ENCODE results near the gene TUBGCP2.

Gene TUBGCP2

GRCh38 chr10:133274751-133275683, 33.7 kb downstream of the TUBGCP2 start:
- H3K36me3 ChIP-seq (ENCODE audit: insufficient read depth, low read length), result no peaks in the 10 kb centered on the region
- no peak for DNase-seq (ENCODE audit: low read depth, low spot score)
- no peak overlapping the region for H3K4me3 ChIP-seq
- no peak overlapping the region for H3K9ac ChIP-seq (ENCODE audit: insufficient read length)
- H3K27ac ChIP-seq, result no peak overlapping the region
- TF ChIP-seq FOXP2 (optimal IDR thresholded peaks at IDR 0.05; ENCODE audit: control extremely low read depth, extremely low read length, insufficient read depth), result no peak
- no peak for TF ChIP-seq POLR2AphosphoS5 (IDR thresholded peaks at IDR 0.05; ENCODE audit: borderline replicate concordance, low read depth, low read length)
- no peak for TF ChIP-seq EZH2 (IDR thresholded peaks at IDR 0.05)
- H3K9me3 ChIP-seq (ENCODE audit: low read depth, low read length), result no peaks in the 10 kb centered on the region

DNA sequence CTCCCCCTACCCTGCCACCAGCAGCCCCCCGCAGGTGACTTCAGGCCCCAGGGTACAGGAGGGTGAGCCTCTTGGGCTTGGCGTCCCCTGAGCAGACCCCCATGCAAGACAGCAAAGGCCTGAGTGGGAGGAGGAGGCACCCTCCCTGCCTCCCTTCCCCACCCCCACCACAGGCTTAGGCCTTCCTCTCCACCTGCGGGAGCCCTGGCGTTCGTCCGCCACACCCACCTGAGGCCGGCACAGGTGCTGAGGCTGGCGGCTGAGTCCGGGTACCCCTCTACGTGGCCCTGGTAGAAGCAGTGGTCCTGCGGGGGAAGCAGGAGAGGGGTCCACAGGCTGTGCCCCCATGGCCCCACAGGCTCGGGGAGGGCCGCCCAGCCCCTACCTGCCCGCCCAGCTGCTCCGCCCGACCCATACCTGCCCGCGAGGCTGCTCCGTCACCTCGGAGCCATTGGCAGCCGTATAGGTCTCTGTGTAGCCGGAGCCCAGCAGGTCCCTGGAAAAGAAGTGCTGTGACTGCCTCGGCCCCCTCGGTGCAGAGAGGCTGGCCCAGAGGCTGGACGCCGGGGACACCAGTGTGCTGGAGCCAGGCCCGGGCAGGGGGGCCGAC, 35.0 kb downstream of the TUBGCP2 start:
- no peaks in the 10 kb centered on the region for H3K9me3 ChIP-seq (ENCODE audit: low read depth, low read length)
- no peak for TF ChIP-seq FOXP2 (optimal IDR thresholded peaks at IDR 0.05; ENCODE audit: control extremely low read depth, extremely low read length, insufficient read depth)
- TF ChIP-seq EZH2 (IDR thresholded peaks at IDR 0.05), result no peak
- no peak for TF ChIP-seq POLR2AphosphoS5 (IDR thresholded peaks at IDR 0.05; ENCODE audit: borderline replicate concordance, low read depth, low read length)
- no peak overlapping the region for H3K9ac ChIP-seq (ENCODE audit: insufficient read length)
- no peak for DNase-seq (ENCODE audit: low read depth, low spot score)
- no peak overlapping the region for H3K4me3 ChIP-seq
- no peak overlapping the region for H3K27ac ChIP-seq
- no peaks in the 10 kb centered on the region for H3K36me3 ChIP-seq (ENCODE audit: insufficient read depth, low read length)

DNA sequence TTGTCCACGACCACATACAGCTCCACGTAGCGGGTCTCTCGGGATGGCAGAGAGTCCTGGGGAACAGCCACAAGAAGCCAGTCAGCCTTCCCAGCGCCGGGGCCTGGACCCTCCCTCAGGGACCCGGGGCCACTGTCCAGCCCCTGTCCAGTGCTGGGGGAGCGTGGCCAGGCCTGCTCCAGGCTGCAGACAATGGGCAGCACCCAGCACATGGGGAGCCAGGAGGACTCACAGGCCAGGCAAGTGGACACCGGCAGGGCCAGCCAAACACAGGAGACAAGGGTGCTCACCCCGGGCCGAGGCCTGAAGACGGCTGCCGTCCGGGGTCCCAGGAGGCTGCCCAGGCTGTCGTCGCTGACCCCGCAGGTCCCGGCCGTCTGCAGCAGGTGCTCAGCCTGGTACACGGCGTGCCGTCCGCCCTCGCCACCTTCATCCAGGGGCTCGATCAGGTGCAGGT, 35.7 kb downstream of the TUBGCP2 start:
- no peak for DNase-seq (ENCODE audit: low read depth, low spot score)
- Histone ChIP-seq H3K9ac (ENCODE audit: insufficient read length) (no peak overlapping the region), H3K27ac (no peak overlapping the region), H3K4me3 (no peak overlapping the region), H3K36me3 (ENCODE audit: insufficient read depth, low read length) (no peaks in the 10 kb centered on the region), H3K9me3 (ENCODE audit: low read depth, low read length) (no peaks in the 10 kb centered on the region)
- TF ChIP-seq EZH2 (IDR thresholded peaks at IDR 0.05) (no peak), FOXP2 (optimal IDR thresholded peaks at IDR 0.05; ENCODE audit: control extremely low read depth, extremely low read length, insufficient read depth) (no peak), POLR2AphosphoS5 (IDR thresholded peaks at IDR 0.05; ENCODE audit: borderline replicate concordance, low read depth, low read length) (no peak)

- no peak for DNase-seq (ENCODE audit: low read depth, low spot score)
- no peaks in the 10 kb centered on the region for H3K9me3 ChIP-seq (ENCODE audit: low read depth, low read length)
- no peak for TF ChIP-seq FOXP2 (optimal IDR thresholded peaks at IDR 0.05; ENCODE audit: control extremely low read depth, extremely low read length, insufficient read depth)
- TF ChIP-seq EZH2 (IDR thresholded peaks at IDR 0.05), result no peak
- TF ChIP-seq POLR2AphosphoS5 (IDR thresholded peaks at IDR 0.05; ENCODE audit: borderline replicate concordance, low read depth, low read length), result no peak
Observed at GRCh38 chr10:133272301-133272963, 36.2 kb downstream of the TUBGCP2 start.

DNA sequence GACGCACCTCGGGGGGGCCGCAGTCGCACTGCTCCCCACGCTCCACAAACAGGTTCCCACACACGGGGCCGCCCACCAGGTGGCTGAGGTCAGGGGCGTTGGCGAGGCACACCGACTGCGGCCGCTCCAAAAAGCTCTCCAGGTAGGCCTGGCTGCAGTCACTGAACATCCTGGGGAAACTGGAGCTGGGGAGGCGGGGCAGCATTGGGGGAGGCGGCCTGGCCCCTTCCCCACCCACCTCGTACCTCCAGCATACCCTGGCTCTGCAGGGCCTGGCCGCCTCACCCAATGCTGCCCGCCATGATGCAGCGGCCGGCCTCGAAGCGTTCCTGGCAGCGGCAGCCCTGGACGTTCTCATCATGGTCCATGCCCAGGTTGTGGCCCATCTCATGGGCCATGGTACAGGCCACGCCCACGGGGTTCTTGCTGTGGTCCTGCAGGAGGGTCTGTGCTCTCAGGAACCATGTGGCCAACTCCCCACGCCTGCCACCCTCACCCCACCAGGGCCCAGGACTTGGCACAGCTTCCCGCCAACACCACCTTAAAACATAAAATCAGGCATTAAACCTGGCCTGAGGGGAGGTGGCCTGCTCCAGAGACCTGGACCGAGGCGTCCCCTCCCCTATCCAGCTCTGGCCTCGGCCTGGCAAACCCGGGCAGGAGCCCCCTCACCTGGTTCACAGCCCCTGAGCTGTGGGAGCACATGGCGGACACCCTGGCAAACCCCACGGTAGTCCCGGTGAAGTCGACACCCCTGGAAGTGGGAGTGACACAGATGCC, 37.0 kb downstream of the TUBGCP2 start:
- Histone ChIP-seq H3K36me3 (ENCODE audit: insufficient read depth, low read length) (no peaks in the 10 kb centered on the region), H3K27ac (no peak overlapping the region), H3K4me3 (no peak overlapping the region), H3K9me3 (ENCODE audit: low read depth, low read length) (no peaks in the 10 kb centered on the region), H3K9ac (ENCODE audit: insufficient read length) (no peak overlapping the region)
- DNase-seq (ENCODE audit: low read depth, low spot score), result no peak
- no peak for TF ChIP-seq FOXP2 (optimal IDR thresholded peaks at IDR 0.05; ENCODE audit: control extremely low read depth, extremely low read length, insufficient read depth)
- TF ChIP-seq EZH2 (IDR thresholded peaks at IDR 0.05), result no peak
- TF ChIP-seq POLR2AphosphoS5 (IDR thresholded peaks at IDR 0.05; ENCODE audit: borderline replicate concordance, low read depth, low read length), result no peak

More at GRCh38 chr10:133272301-133272963, 36.2 kb downstream of the TUBGCP2 start:
- no peak overlapping the region for H3K27ac ChIP-seq
- no peak overlapping the region for H3K4me3 ChIP-seq
- no peaks in the 10 kb centered on the region for H3K36me3 ChIP-seq (ENCODE audit: insufficient read depth, low read length)
- H3K9ac ChIP-seq (ENCODE audit: insufficient read length), result no peak overlapping the region

DNA sequence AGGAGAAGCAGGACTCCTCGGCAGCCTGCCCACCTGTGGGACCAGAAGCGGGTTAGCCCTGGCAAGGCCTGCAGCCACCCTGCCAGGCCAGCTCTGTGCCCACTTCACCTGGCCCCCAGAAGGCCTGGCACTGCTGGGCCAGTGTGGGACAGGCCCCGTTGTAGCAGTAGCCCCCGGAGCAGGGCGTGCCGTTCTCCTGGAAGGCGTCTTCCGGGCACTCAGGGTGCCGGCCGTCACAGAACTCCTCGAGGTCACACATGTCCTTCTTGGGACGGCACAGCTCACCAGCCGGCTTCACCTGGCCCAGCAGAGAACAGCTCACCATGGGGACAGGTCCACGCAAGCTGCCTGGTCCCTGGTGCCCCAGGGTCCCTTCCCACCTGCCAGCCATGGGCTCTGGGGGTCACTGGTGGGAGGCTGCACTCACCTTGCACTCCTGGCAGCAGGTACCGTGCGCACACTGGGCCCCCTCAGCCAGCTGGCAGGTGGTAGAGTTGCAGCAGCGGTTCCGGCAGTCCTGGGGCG, 37.8 kb downstream of the TUBGCP2 start:
- TF ChIP-seq EZH2 (IDR thresholded peaks at IDR 0.05) (no peak), POLR2AphosphoS5 (IDR thresholded peaks at IDR 0.05; ENCODE audit: borderline replicate concordance, low read depth, low read length) (no peak), FOXP2 (optimal IDR thresholded peaks at IDR 0.05; ENCODE audit: control extremely low read depth, extremely low read length, insufficient read depth) (no peak)
- H3K4me3 ChIP-seq, result no peak overlapping the region
- no peak overlapping the region for H3K27ac ChIP-seq
- H3K9me3 ChIP-seq (ENCODE audit: low read depth, low read length), result no peaks in the 10 kb centered on the region
- DNase-seq (ENCODE audit: low read depth, low spot score), result no peak
- no peak overlapping the region for H3K9ac ChIP-seq (ENCODE audit: insufficient read length)
- H3K36me3 ChIP-seq (ENCODE audit: insufficient read depth, low read length), result no peaks in the 10 kb centered on the region

GRCh38 chr10:133270204-133270603, 38.5 kb downstream of the TUBGCP2 start:
- DNase-seq (ENCODE audit: low read depth, low spot score), result no peak
- Histone ChIP-seq H3K9me3 (ENCODE audit: low read depth, low read length) (no peaks in the 10 kb centered on the region), H3K36me3 (ENCODE audit: insufficient read depth, low read length) (no peaks in the 10 kb centered on the region), H3K27ac (no peak overlapping the region), H3K9ac (ENCODE audit: insufficient read length) (no peak overlapping the region), H3K4me3 (no peak overlapping the region)
- no peak for TF ChIP-seq EZH2 (IDR thresholded peaks at IDR 0.05)
- no peak for TF ChIP-seq POLR2AphosphoS5 (IDR thresholded peaks at IDR 0.05; ENCODE audit: borderline replicate concordance, low read depth, low read length)
- no peak for TF ChIP-seq FOXP2 (optimal IDR thresholded peaks at IDR 0.05; ENCODE audit: control extremely low read depth, extremely low read length, insufficient read depth)

Data from SK-N-MC (cell line).